AG09319 (cell line): ENCODE results near the gene OR10H1.
"Not testable (repeated sequence)": the region's sequence is repeated elsewhere in the genome, so short reads cannot be mapped to it uniquely, and the experiment has no call there.

ENCODE experiments used
- DNase-seq: peaks from one replicate; pipeline ENCODE4 v3.0.0-alpha.2; 2010; ENCODE audit warnings: low read depth; ENCODE audit errors: extremely low read depth
- CTCF ChIP-seq: IDR thresholded peaks from 2 replicates; pipeline ENCODE4 v1.5.1; 2011; ENCODE audit warnings: low read depth, mild to moderate bottlenecking, inconsistent platforms, low read length, moderate library complexity

Gene OR10H1

DNA sequence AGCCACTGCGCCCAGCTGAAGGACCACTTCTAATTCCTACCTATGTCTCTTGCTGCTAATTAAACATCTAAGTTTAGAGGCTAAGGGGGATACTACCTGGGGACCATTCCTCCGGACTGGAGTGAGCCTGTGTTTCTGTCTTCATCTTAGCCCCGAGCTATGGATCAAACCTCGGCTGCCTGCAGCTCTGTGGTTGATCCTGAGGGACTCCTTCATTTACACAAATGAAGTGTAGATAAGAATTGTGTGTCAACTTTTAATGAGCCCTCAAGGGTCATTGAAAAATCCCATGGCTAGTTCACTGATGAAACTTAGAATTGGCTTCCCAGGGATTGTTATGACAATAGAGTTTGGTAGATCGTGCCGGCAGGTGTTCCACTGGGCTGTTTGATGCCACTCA lies 31.5 kb upstream of the OR10H1 start:
- TF ChIP-seq CTCF, result no peak
- no peak for DNase-seq

GRCh38 chr19:15843894-15844222 lies 28.4 kb upstream of the OR10H1 start:
- not testable (repeated sequence) for DNase-seq

GRCh38 chr19:15843203-15843893 lies 27.9 kb upstream of the OR10H1 start:
- TF ChIP-seq CTCF, result no peak
- DNase-seq, result no peak

GRCh38 chr19:15841875-15842569 lies 26.6 kb upstream of the OR10H1 start:
- TF ChIP-seq CTCF, result no peak

GRCh38 chr19:15840833-15841232 lies 25.4 kb upstream of the OR10H1 start:
- DNase-seq, result no peak
- TF ChIP-seq CTCF, result no peak

More at GRCh38 chr19:15841875-15842569, 26.6 kb upstream of the OR10H1 start:
- no peak for DNase-seq

DNA sequence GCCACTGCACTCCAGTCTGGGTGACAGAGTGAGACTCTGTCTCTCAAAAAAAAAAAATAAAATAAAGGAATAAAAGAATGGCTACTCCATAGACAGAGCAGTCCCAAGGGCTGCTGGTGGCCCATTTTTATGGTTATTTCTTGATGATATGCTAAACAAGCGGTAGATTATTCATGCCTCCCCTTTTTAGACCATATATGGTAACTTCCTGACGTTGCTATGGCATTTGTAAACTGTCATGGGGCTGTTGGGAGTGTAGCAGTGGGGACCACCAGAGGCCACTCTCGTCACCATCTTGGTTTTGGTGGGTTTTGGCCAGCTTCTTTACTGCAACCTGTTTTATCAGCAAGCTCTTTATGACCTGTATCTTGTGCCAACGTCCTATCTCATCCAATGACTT lies 24.4 kb upstream of the OR10H1 start:
- DNase-seq, result not testable (repeated sequence)

DNA sequence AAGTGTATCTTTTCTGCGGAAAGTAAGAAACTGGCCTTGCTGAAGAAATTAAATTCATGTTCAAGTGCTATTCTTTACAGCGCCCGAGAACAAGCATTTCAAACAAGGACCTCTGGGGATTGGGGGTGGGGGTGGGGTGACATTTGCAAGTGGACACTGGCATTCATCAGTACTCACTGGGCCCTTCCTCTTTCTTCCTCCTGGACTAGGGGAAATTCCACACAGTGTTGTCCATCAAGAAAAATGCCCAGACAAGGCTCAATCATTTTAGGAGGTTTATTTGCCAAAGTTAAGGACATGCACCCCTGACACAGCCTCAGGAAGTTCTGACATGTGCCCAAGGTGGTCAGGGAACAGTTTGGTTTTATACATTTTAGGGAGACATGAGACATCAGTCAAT lies 22.9 kb upstream of the OR10H1 start:
- DNase-seq, result no peak
- TF ChIP-seq CTCF, result no peak

DNA sequence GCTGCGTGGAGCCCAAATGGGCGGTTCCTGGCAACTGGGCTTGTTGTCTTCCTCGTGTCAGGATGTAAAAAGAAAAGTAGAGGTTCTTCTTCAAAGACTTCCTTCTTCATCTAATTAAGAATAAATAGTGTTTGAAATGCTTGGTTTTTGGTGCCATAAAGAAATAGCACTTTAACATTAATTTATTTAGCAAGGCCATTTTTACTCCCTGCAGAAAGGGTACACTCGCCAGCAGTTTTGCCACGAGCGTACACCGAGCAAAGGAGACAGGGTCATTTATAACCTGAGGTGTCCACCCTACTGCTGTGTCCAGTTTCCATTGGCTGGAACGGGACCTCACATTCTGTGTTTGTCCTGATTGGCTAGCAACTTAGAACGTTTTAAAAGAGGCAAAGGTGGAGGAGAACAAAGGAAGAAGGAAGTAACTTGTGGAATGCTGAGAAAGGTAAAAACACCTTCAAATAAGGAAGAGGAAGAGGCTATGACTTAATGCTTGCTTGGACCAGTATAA lies 21.8 kb upstream of the OR10H1 start:
- TF ChIP-seq CTCF, result no peak
- DNase-seq, result no peak
